CD4-positive, alpha-beta T cell treated with Interleukin-17A for 1 hour (primary cell): ENCODE results near the gene DYNLT5.
"Not testable (repeated sequence)": the region's sequence is repeated elsewhere in the genome, so short reads cannot be mapped to it uniquely, and the experiment has no call there.

Source experiments
- DNase-seq: peaks from one replicate; pipeline ENCODE4 v3.0.0-alpha.2; 2020

The DYNLT5 gene

GRCh38 chr1:66791621-66792610, 39.7 kb downstream of the DYNLT5 start:
- no peak for DNase-seq

DNA sequence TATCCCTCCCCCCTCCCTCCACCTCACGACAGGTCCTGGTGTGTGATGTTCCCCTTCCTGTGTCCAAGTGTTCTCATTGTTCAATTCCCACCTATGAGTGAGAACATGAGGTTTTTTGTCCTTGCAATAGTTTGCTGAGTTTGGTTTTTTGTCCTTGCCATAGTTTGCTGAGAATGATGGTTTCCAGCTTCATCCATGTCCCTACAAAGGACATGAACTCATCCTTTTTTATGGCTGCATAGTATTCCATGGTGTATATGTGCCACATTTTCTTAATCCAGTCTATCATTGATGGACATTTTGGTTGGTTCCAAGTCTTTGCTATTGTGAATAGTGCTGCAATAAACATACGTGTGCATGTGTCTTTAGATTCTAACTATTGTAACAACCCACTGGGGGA, 43.6 kb downstream of the DYNLT5 start:
- not testable (repeated sequence) for DNase-seq

DNA sequence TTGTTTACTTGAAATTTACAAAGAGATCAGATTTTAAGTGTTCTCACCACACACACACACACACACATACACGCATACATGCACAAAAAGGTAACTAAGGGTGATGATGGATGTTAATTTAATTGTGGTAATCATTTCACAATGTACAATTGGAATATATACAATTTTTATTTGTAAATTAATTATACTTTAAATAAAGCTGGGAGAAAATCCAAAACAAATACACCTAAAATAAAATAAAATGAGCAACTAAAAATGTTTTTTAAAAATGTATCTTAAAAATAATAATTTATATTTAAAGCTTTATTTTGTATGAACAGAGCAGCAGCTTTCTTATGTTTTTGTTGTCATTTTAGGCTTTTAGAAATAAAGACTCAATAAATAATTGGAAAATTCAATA, 57.0 kb downstream of the DYNLT5 start:
- DNase-seq, result no peak

- no peak for DNase-seq
Observed at GRCh38 chr1:66809736-66810326, 57.6 kb downstream of the DYNLT5 start.

DNA sequence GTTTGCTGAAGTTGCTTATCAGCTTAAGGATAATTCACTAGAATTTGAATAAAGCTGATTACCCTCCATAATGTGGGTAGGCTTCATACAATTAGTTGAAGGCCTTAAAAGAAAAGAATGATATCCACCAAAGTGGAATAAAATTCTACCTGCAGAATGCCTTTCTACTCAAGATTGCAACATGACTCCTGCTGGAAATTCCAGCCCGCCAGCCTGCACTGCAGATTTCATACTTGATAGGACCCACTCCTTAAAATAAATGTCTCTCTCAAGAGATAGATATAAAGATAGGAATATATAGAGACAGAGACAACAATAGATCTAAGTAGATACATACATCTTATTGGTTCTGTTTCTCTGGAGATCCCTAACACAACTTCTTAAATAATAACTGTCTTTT, 72.5 kb downstream of the DYNLT5 start:
- no peak for DNase-seq
